GM12875 (cell line): ENCODE results near the gene CFAP58.

ENCODE experiments used
- H3K4me3 ChIP-seq: one replicate; pipeline ENCODE4 v1.5.1; 2011; ENCODE audit warnings: low read depth, low read length, control low read depth
- CTCF ChIP-seq: IDR thresholded peaks from 2 replicates; pipeline ENCODE4 v1.5.1; 2011; ENCODE audit warnings: low read depth, mild to moderate bottlenecking, control low read depth, inconsistent platforms, low read length, moderate library complexity, borderline replicate concordance; ENCODE audit not compliant: insufficient read depth

Gene CFAP58

GRCh38 chr10:104417637-104418292 lies 64.1 kb downstream of the CFAP58 start:
- no peak overlapping the region for H3K4me3 ChIP-seq
- no peak for TF ChIP-seq CTCF

- TF ChIP-seq CTCF: no peak
- no peak overlapping the region for H3K4me3 ChIP-seq
Observed at GRCh38 chr10:104424719-104425118, 71.1 kb downstream of the CFAP58 start.

- no peak for TF ChIP-seq CTCF
- no peak overlapping the region for H3K4me3 ChIP-seq
Observed at GRCh38 chr10:104427989-104428388, 74.4 kb downstream of the CFAP58 start.

- H3K4me3 ChIP-seq: no peak overlapping the region
- TF ChIP-seq CTCF: no peak
Observed at GRCh38 chr10:104429846-104430245, 76.2 kb downstream of the CFAP58 start.

- no peak overlapping the region for H3K4me3 ChIP-seq
- TF ChIP-seq CTCF: no peak
Observed at GRCh38 chr10:104430360-104430759, 76.7 kb downstream of the CFAP58 start.

GRCh38 chr10:104433669-104434068 lies 80.0 kb downstream of the CFAP58 start:
- no peak for TF ChIP-seq CTCF

GRCh38 chr10:104434601-104435000 lies 81.0 kb downstream of the CFAP58 start:
- H3K4me3 ChIP-seq: no peak overlapping the region
- TF ChIP-seq CTCF: no peak

More at GRCh38 chr10:104433669-104434068, 80.0 kb downstream of the CFAP58 start:
- H3K4me3 ChIP-seq: no peak overlapping the region
